Mesendoderm (in vitro differentiated cells): ENCODE results near the gene NLRC5.

Experiments
- DNase-seq: peaks from one replicate; pipeline ENCODE4 v3.0.0; 2013
- H2AK5ac ChIP-seq: 2 replicates; pipeline ENCODE4 v1.6.1; 2013; ENCODE audit warnings: low read length, inconsistent platforms
- H2BK120ac ChIP-seq: 2 replicates; pipeline ENCODE4 v1.6.1; 2013; ENCODE audit warnings: low read depth, mild to moderate bottlenecking, low read length, moderate library complexity, mixed read lengths
- H2BK15ac ChIP-seq: replicated peaks from 2 replicates; pipeline ENCODE4 v1.6.1; 2013; ENCODE audit warnings: low read depth, mild to moderate bottlenecking, moderate library complexity
- H2BK5ac ChIP-seq: 2 replicates; pipeline ENCODE4 v1.6.1; 2013; ENCODE audit warnings: low read length, inconsistent platforms
- H3K18ac ChIP-seq: 2 replicates; pipeline ENCODE4 v1.6.1; 2013; ENCODE audit warnings: mild to moderate bottlenecking, low read length, mixed read lengths
- H3K23ac ChIP-seq: one replicate; pipeline ENCODE4 v1.6.1; 2013; ENCODE audit warnings: low read length
- H3K27ac ChIP-seq: 2 replicates; pipeline ENCODE4 v1.5.1; 2013; ENCODE audit warnings: low read depth, mild to moderate bottlenecking, inconsistent platforms, low read length, moderate library complexity
- H3K27me3 ChIP-seq: 2 replicates; pipeline ENCODE4 v1.6.1; 2013; ENCODE audit warnings: low read length, control low read depth, mild to moderate bottlenecking, inconsistent platforms; ENCODE audit not compliant: insufficient read depth, poor library complexity
- H3K36me3 ChIP-seq: 2 replicates; pipeline ENCODE4 v1.6.1; 2013; ENCODE audit warnings: low read length, inconsistent platforms; ENCODE audit not compliant: control insufficient read depth, insufficient read depth
- H3K4ac ChIP-seq: one replicate; pipeline ENCODE4 v1.6.1; 2013; ENCODE audit warnings: low read depth, mild to moderate bottlenecking, low read length, moderate library complexity
- H3K4me1 ChIP-seq: 2 replicates; pipeline ENCODE4 v1.6.1; 2013; ENCODE audit warnings: low read depth, low read length, inconsistent platforms; ENCODE audit not compliant: control insufficient read depth
- H3K4me2 ChIP-seq: 2 replicates; pipeline ENCODE4 v1.6.1; 2013; ENCODE audit warnings: low read length
- H3K4me3 ChIP-seq: 2 replicates; pipeline ENCODE4 v1.5.1; 2013; ENCODE audit warnings: mild to moderate bottlenecking, low read length
- H3K56ac ChIP-seq: one replicate; pipeline ENCODE4 v1.6.1; 2013; ENCODE audit warnings: low read length
- H3K79me1 ChIP-seq: 2 replicates; pipeline ENCODE4 v1.6.1; 2013; ENCODE audit warnings: low read length, inconsistent platforms
- H3K79me2 ChIP-seq: 2 replicates; pipeline ENCODE4 v1.6.1; 2013; ENCODE audit warnings: mild to moderate bottlenecking, low read length; ENCODE audit not compliant: control insufficient read depth, insufficient read depth
- H3K9ac ChIP-seq: 2 replicates; pipeline ENCODE4 v1.6.1; 2013; ENCODE audit warnings: low read length, inconsistent platforms
- H4K5ac ChIP-seq: one replicate; pipeline ENCODE4 v1.6.1; 2013; ENCODE audit warnings: low read length
- H4K8ac ChIP-seq: one replicate; pipeline ENCODE4 v1.6.1; 2013; ENCODE audit warnings: low read depth, mild to moderate bottlenecking, control low read depth, low read length, moderate library complexity
- WGBS: extraction: QIAGEN DNeasy Blood & Tissue Kit; methylation state at CpG from one replicate; pipeline ENCODE4 v1.1.7; 2013; ENCODE audit warnings: low lambda C conversion rate, missing lambda C conversion rate; ENCODE audit not compliant: insufficient coverage; ENCODE audit errors: extremely low coverage; 5-methylcytosine and 5-hydroxymethylcytosine counted together

The NLRC5 gene

DNA sequence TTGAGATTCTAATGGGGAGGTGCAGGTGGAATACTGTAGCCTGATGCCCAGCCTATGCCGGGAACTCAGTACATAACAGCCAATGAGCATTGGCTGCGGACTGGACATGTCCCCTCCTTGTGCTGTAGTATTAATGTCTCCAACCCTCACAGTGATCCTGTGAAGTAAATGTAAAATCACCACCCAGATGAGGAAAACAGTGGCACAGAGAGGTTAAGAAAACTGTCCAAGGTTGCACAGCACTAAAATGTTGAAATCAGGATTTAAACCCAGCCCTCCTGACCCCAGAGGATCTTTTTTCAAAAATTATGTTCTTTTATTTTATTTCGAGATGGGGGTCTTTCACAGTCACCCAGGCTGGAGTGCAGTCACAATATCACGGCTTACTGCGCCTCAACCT lies 7.9 kb downstream of the NLRC5 start:
- no peaks in the 10 kb centered on the region for H3K4me1 ChIP-seq
- no peak overlapping the region for H2AK5ac ChIP-seq
- no peak overlapping the region for H3K56ac ChIP-seq
- H3K4ac ChIP-seq = no peak overlapping the region
- H3K27ac ChIP-seq = no peak overlapping the region
- H4K8ac ChIP-seq = no peak overlapping the region
- H2BK5ac ChIP-seq = no peak overlapping the region
- H3K79me1 ChIP-seq = no peaks in the 10 kb centered on the region
- no peak overlapping the region for H4K5ac ChIP-seq
- no peaks in the 10 kb centered on the region for H3K79me2 ChIP-seq
- no peak overlapping the region for H3K18ac ChIP-seq
- no peaks in the 10 kb centered on the region for H3K27me3 ChIP-seq
- H3K9ac ChIP-seq = no peak overlapping the region
- DNase-seq = no peak
- no peak overlapping the region for H3K4me3 ChIP-seq
- no peak overlapping the region for H3K23ac ChIP-seq
- WGBS = no CpG with 5 or more reads among the region's 5 CpGs
- no peak overlapping the region for H3K4me2 ChIP-seq
- no peak overlapping the region for H2BK120ac ChIP-seq
- no peaks in the 10 kb centered on the region for H3K36me3 ChIP-seq
- no peak overlapping the region for H2BK15ac ChIP-seq

DNA sequence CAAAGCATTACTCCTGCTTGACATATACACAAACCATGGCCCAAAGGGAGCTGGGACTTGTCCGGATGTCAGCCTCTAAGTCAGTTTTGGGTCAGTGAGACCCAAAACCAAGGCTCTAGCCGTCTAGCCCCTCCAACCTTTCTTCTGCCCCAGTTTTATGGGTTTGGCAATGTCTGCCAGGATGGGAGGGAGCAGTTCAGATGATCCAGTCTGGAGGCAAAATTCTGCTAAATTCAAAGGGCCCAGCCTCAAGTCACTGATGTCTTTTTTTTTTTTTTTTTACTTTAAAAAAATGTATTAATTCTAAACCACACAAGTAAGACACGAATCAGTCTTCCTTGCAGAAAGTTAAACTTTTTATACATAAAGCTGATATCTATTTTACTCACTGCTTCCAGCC lies 8.6 kb downstream of the NLRC5 start:
- H3K79me1 ChIP-seq = no peaks in the 10 kb centered on the region
- no peak overlapping the region for H3K18ac ChIP-seq
- no peak overlapping the region for H3K4me2 ChIP-seq
- no peak overlapping the region for H3K9ac ChIP-seq
- H4K5ac ChIP-seq = no peak overlapping the region
- H3K27ac ChIP-seq = no peak overlapping the region
- DNase-seq = no peak
- no peaks in the 10 kb centered on the region for H3K4me1 ChIP-seq
- H2BK5ac ChIP-seq = no peak overlapping the region
- H3K79me2 ChIP-seq = no peaks in the 10 kb centered on the region
- no peaks in the 10 kb centered on the region for H3K27me3 ChIP-seq
- H2BK120ac ChIP-seq = no peak overlapping the region
- H3K23ac ChIP-seq = no peak overlapping the region
- H2AK5ac ChIP-seq = no peak overlapping the region
- no peak overlapping the region for H4K8ac ChIP-seq
- no peaks in the 10 kb centered on the region for H3K36me3 ChIP-seq
- no peak overlapping the region for H3K4ac ChIP-seq
- no peak overlapping the region for H2BK15ac ChIP-seq
- no peak overlapping the region for H3K4me3 ChIP-seq
- no CpG with 5 or more reads among the region's 3 CpGs for WGBS
- no peak overlapping the region for H3K56ac ChIP-seq

DNA sequence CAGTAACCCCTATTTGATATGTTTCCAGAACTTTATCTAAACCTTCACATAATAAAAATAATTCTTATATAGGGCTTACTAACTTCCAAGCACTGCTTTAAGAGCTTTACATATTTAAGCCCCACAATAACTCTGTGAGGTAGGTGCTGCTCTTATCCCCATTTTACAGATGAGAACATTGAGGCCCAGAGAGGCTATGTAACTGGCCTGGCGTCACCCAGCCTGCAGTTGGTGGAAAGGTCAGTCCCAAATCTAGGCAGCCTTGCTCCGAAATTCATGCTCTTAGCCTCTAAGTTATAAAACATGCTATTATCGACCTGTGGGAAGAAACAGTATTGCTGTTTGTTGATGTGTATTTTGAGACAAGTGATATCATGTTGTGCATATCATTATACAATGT lies 9.0 kb downstream of the NLRC5 start:
- DNase-seq = no peak
- no CpG with 5 or more reads among the region's 3 CpGs for WGBS
- H3K4me3 ChIP-seq = no peak overlapping the region

DNA sequence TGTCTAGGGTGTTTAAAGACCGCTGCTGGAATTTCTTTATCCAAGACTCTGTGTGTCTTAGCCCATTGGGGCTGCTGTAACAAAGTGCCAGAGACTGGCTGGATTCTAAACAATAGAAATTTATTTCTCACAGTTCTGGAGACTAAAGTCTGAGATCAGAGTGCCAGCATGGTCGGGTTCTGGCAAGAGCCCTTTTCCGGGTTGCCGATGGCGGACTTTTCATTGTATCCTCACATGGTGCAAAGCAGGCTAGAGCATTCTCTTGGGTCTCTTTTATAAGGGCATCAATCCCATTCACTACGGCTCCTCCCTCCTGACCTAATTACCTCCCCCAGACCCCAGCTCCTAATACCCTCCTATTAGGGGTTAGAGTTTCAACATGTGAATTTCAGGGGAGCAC lies 9.5 kb downstream of the NLRC5 start:
- no peak overlapping the region for H3K4me2 ChIP-seq
- no peaks in the 10 kb centered on the region for H3K79me2 ChIP-seq
- no peak overlapping the region for H3K4me3 ChIP-seq
- H3K9ac ChIP-seq = no peak overlapping the region
- H2BK5ac ChIP-seq = no peak overlapping the region
- H4K5ac ChIP-seq = no peak overlapping the region
- H3K4ac ChIP-seq = no peak overlapping the region
- no peak overlapping the region for H3K56ac ChIP-seq
- no CpG with 5 or more reads among the region's 6 CpGs for WGBS
- H2BK15ac ChIP-seq = no peak overlapping the region
- no peaks in the 10 kb centered on the region for H3K4me1 ChIP-seq
- no peak overlapping the region for H3K23ac ChIP-seq
- H3K18ac ChIP-seq = no peak overlapping the region
- no peaks in the 10 kb centered on the region for H3K36me3 ChIP-seq
- DNase-seq = no peak
- H3K27ac ChIP-seq = no peak overlapping the region
- H3K79me1 ChIP-seq = no peaks in the 10 kb centered on the region
- H2BK120ac ChIP-seq = no peak overlapping the region
- H3K27me3 ChIP-seq = no peaks in the 10 kb centered on the region
- H4K8ac ChIP-seq = no peak overlapping the region
- H2AK5ac ChIP-seq = no peak overlapping the region

More for the DNA sequence above, 9.0 kb downstream of the NLRC5 start:
- no peak overlapping the region for H4K8ac ChIP-seq
- H4K5ac ChIP-seq = no peak overlapping the region
- no peak overlapping the region for H3K56ac ChIP-seq
- no peaks in the 10 kb centered on the region for H3K27me3 ChIP-seq
- no peaks in the 10 kb centered on the region for H3K36me3 ChIP-seq
- no peak overlapping the region for H3K4me2 ChIP-seq
- H3K4ac ChIP-seq = no peak overlapping the region
- H3K9ac ChIP-seq = no peak overlapping the region
- no peak overlapping the region for H3K23ac ChIP-seq
- H3K18ac ChIP-seq = no peak overlapping the region
- H2BK120ac ChIP-seq = no peak overlapping the region
- H3K79me2 ChIP-seq = no peaks in the 10 kb centered on the region
- H2BK15ac ChIP-seq = no peak overlapping the region
- H2BK5ac ChIP-seq = no peak overlapping the region
- no peaks in the 10 kb centered on the region for H3K4me1 ChIP-seq
- no peak overlapping the region for H2AK5ac ChIP-seq
- no peaks in the 10 kb centered on the region for H3K79me1 ChIP-seq
- no peak overlapping the region for H3K27ac ChIP-seq

DNA sequence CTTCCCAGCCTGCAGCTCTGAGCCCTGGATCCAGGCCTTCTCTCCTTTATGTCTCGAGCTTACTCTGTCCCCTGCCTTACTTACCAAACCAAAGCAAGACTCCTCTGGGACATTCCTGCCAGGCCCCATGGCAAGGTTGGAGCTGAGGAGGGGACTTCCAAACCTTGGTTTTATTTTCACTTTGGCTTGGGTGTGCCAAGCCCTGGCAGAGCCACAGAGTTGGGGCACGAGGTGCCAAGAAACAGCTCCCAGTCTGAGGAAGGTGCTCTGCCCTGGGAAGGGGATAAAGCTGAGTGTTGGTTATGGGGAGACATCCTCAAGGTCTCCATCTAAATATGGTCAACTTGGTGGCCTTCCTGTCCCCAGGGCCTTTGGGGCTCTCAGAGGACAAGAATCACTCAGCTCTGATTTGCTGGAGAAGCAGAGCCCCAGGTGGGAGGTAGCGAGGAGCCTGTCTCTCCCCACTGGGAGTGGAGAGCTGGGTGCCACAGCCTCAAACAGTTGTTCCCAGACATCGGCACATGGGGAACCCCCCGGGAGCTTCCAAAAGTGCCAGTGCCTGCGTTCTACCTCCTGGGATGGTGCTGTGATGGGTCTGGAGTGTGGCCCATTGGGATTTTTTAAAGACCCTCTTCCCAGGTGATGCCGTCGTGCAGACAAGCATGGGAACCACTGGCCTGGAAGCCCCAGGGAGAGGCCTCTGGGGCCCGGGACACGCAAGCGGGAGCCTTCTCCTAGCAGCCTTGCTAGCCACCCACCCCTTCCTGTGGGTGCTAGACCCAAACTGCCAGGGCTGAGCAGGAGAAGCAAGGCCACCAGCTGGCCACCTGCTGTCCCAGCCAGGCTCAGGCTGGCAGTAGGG lies 10.3 kb downstream of the NLRC5 start:
- no peaks in the 10 kb centered on the region for H3K79me1 ChIP-seq
- no peak overlapping the region for H3K23ac ChIP-seq
- no peak overlapping the region for H3K4me2 ChIP-seq
- H2BK5ac ChIP-seq = no peak overlapping the region
- no peak overlapping the region for H3K4me3 ChIP-seq
- H3K18ac ChIP-seq = no peak overlapping the region
- H3K4me1 ChIP-seq = no peaks in the 10 kb centered on the region
- no CpG with 5 or more reads among the region's 11 CpGs for WGBS
- H2BK15ac ChIP-seq = no peak overlapping the region
- H2BK120ac ChIP-seq = no peak overlapping the region
- no peak overlapping the region for H2AK5ac ChIP-seq
- H3K79me2 ChIP-seq = no peaks in the 10 kb centered on the region
- no peaks in the 10 kb centered on the region for H3K27me3 ChIP-seq
- H3K4ac ChIP-seq = no peak overlapping the region
- H4K8ac ChIP-seq = no peak overlapping the region
- H3K36me3 ChIP-seq = no peaks in the 10 kb centered on the region
- no peak overlapping the region for H3K56ac ChIP-seq
- H3K27ac ChIP-seq = no peak overlapping the region
- DNase-seq = no peak
- no peak overlapping the region for H4K5ac ChIP-seq
- no peak overlapping the region for H3K9ac ChIP-seq
